ENCODE results near the gene TMEM259. TPM values are rescaled to one million over a fixed set of nuclear protein-coding genes. Genes with fewer than 3 reads are reported as not detected.

TMEM259 gene
- total RNA-seq, 1 donor from 2014 or later, result 120 TPM

GRCh38 chr19:961866-962620 lies 58.9 kb downstream of the TMEM259 start:
- Mint-ChIP-seq H3K4me1 (ENCODE audit: low read depth) (peaks cover 5% of the 10 kb centered on the region), H3K9me3 (ENCODE audit: low read depth) (no peaks in the 10 kb centered on the region), H3K27ac (ENCODE audit: unreplicated experiment) (no peak overlapping the region), H3K27me3 (ENCODE audit: low read depth) (no peaks in the 10 kb centered on the region), H3K36me3 (ENCODE audit: low read depth) (peaks cover 9% of the 10 kb centered on the region), H3K4me3 (ENCODE audit: unreplicated experiment) (no peak overlapping the region)
- TF ChIP-seq, protein P1, sequence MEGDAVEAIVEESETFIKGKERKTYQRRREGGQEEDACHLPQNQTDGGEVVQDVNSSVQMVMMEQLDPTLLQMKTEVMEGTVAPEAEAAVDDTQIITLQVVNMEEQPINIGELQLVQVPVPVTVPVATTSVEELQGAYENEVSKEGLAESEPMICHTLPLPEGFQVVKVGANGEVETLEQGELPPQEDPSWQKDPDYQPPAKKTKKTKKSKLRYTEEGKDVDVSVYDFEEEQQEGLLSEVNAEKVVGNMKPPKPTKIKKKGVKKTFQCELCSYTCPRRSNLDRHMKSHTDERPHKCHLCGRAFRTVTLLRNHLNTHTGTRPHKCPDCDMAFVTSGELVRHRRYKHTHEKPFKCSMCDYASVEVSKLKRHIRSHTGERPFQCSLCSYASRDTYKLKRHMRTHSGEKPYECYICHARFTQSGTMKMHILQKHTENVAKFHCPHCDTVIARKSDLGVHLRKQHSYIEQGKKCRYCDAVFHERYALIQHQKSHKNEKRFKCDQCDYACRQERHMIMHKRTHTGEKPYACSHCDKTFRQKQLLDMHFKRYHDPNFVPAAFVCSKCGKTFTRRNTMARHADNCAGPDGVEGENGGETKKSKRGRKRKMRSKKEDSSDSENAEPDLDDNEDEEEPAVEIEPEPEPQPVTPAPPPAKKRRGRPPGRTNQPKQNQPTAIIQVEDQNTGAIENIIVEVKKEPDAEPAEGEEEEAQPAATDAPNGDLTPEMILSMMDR (IDR thresholded peaks at IDR 0.05), result no peak
- DNase-seq (ENCODE audit: low spot score), result no peak

- Mint-ChIP-seq H3K27ac (ENCODE audit: unreplicated experiment) (no peak overlapping the region), H3K9me3 (ENCODE audit: low read depth) (no peaks in the 10 kb centered on the region), H3K4me3 (ENCODE audit: unreplicated experiment) (no peak overlapping the region), H3K27me3 (ENCODE audit: low read depth) (no peaks in the 10 kb centered on the region), H3K4me1 (ENCODE audit: low read depth) (peaks cover 5% of the 10 kb centered on the region), H3K36me3 (ENCODE audit: low read depth) (peaks cover 5% of the 10 kb centered on the region)
- no peak for DNase-seq (ENCODE audit: low spot score)
- TF ChIP-seq, protein P1 (IDR thresholded peaks at IDR 0.05), result no peak
Measured at GRCh38 chr19:960601-960938, 60.4 kb downstream of the TMEM259 start.

- TF ChIP-seq, protein P1 (IDR thresholded peaks at IDR 0.05), result peak; percentile 15
- Mint-ChIP-seq H3K27me3 (ENCODE audit: low read depth) (no peaks in the 10 kb centered on the region), H3K27ac (ENCODE audit: unreplicated experiment) (no peak overlapping the region), H3K36me3 (ENCODE audit: low read depth) (peaks cover 2% of the 10 kb centered on the region), H3K9me3 (ENCODE audit: low read depth) (no peaks in the 10 kb centered on the region), H3K4me3 (ENCODE audit: unreplicated experiment) (no peak overlapping the region), H3K4me1 (ENCODE audit: low read depth) (peaks cover 5% of the 10 kb centered on the region)
- no peak for DNase-seq (ENCODE audit: low spot score)
Measured at GRCh38 chr19:960020-960419, 60.9 kb downstream of the TMEM259 start.

Other genes with a start within 250 kb of the TMEM259 start
- gene PTBP1, start 223.7 kb downstream of the TMEM259 start, total RNA-seq, result 281 to 343 TPM (median 285 TPM) in 3 replicates
- 5.4 to 6.8 TPM (median 6.0 TPM) in 3 replicates for gene PLPPR3, start 199.2 kb downstream of the TMEM259 start, total RNA-seq
- gene AZU1, start 193.3 kb downstream of the TMEM259 start, total RNA-seq, result 0.37 to 0.51 TPM in 2 of 3 replicates, not detected in the other
- gene PRTN3, start 180.1 kb downstream of the TMEM259 start, total RNA-seq, result not detected in 3 replicates
- gene ELANE, start 168.8 kb downstream of the TMEM259 start, total RNA-seq, result not detected in 3 replicates
- gene CFD, start 161.5 kb downstream of the TMEM259 start, total RNA-seq, result 1.1 to 17.9 TPM (median 1.8 TPM) in 3 replicates
- 47.0 to 53.9 TPM (median 53.1 TPM) in 3 replicates for gene MED16, start 127.9 kb downstream of the TMEM259 start, total RNA-seq
- not detected in 3 replicates for gene RNU6-9, start 127.6 kb downstream of the TMEM259 start, total RNA-seq
- 47.1 to 52.2 TPM (median 48.4 TPM) in 3 replicates for gene R3HDM4, start 107.9 kb downstream of the TMEM259 start, total RNA-seq
- gene KISS1R, start 103.8 kb downstream of the TMEM259 start, total RNA-seq, result 0.17 to 0.38 TPM (median 0.24 TPM) in 3 replicates
- 6.6 to 10.0 TPM (median 8.8 TPM) in 3 replicates for gene ARID3A, start 95.1 kb downstream of the TMEM259 start, total RNA-seq
- 42.1 to 48.5 TPM (median 48.0 TPM) in 3 replicates for gene WDR18, start 36.8 kb downstream of the TMEM259 start, total RNA-seq
- 0.31 to 0.67 TPM (median 0.33 TPM) in 3 replicates for gene GRIN3B, start 20.7 kb downstream of the TMEM259 start, total RNA-seq
- not detected in 3 replicates for gene RNU6-2, start 399 bp upstream of the TMEM259 start, total RNA-seq
- gene CNN2, start 5.5 kb upstream of the TMEM259 start, total RNA-seq, result 258 to 363 TPM (median 357 TPM) in 3 replicates
- gene ABCA7, start 19.0 kb upstream of the TMEM259 start, total RNA-seq, result 6.7 to 15.9 TPM (median 8.9 TPM) in 3 replicates
- gene ARHGAP45, start 46.0 kb upstream of the TMEM259 start, total RNA-seq, result 0.57 to 1.6 TPM (median 1.0 TPM) in 3 replicates
- 110 to 119 TPM (median 113 TPM) in 3 replicates for gene POLR2E, start 74.3 kb upstream of the TMEM259 start, total RNA-seq
- gene GPX4, start 82.9 kb upstream of the TMEM259 start, total RNA-seq, result 240 to 246 TPM (median 245 TPM) in 3 replicates
- 25.9 to 46.0 TPM (median 45.6 TPM) in 3 replicates for gene SBNO2, start 153.1 kb upstream of the TMEM259 start, total RNA-seq
- 41.1 to 44.5 TPM (median 42.3 TPM) in 3 replicates for gene STK11, start 184.7 kb upstream of the TMEM259 start, total RNA-seq
- 4.8 to 9.0 TPM (median 7.6 TPM) in 3 replicates for gene CBARP, start 216.9 kb upstream of the TMEM259 start, total RNA-seq
- gene ATP5F1D, start 220.6 kb upstream of the TMEM259 start, total RNA-seq, result 110 to 125 TPM (median 122 TPM) in 3 replicates
- 64.5 to 75.3 TPM (median 68.3 TPM) in 3 replicates for gene MIDN, start 227.5 kb upstream of the TMEM259 start, total RNA-seq
- 295 to 320 TPM (median 303 TPM) in 3 replicates for gene CIRBP, start 248.2 kb upstream of the TMEM259 start, total RNA-seq

All from chondrocyte (in vitro differentiated cells).